GM19240 (cell line): Measurements from ENCODE around the gene L3MBTL3.

Experiments used
- DNase-seq: peaks from one replicate; pipeline ENCODE4 v3.0.0; 2011; ENCODE audit warnings: low spot score; ENCODE audit not compliant: insufficient read length

L3MBTL3 gene

GRCh38 chr6:130182466-130182865 lies 164.1 kb downstream of the L3MBTL3 start:
- DNase-seq = no peak

GRCh38 chr6:130183271-130184222 lies 165.2 kb downstream of the L3MBTL3 start:
- no peak for DNase-seq

- DNase-seq = no peak
Measured at GRCh38 chr6:130185658-130186057, 167.3 kb downstream of the L3MBTL3 start.

GRCh38 chr6:130187335-130188206 lies 169.2 kb downstream of the L3MBTL3 start:
- DNase-seq = no peak

DNA sequence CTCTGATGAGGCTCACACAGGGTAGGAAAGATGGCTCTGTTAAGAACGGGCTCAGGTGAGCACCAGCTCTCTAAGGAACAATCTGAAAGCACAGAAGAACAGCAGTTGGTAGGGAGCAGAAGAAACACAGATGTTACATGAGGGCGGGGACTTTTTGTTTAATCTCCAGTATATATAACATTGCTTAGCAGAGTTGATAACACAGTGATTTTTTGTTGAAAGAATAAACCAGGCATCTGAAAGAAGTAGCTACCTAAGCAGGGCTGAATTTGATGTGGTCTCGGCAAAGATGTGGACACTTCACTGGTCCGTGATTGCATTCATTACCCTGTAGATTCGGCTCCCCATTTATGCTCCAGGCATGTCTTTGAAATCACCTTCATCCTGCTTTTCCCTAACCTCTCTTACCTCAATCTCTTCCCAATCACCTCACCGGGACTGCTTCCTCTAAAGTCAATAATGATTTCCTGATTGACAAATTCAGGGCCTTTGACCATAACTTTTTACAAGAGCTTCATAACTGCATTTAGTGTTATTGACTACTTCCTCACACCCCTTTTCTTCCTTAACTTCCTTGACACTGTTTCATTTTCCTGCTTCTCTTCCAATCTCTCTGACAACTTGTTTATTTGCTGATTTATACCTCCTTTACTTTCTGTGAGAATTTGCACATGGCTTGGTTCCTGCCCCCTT lies 170.0 kb downstream of the L3MBTL3 start:
- no peak for DNase-seq

DNA sequence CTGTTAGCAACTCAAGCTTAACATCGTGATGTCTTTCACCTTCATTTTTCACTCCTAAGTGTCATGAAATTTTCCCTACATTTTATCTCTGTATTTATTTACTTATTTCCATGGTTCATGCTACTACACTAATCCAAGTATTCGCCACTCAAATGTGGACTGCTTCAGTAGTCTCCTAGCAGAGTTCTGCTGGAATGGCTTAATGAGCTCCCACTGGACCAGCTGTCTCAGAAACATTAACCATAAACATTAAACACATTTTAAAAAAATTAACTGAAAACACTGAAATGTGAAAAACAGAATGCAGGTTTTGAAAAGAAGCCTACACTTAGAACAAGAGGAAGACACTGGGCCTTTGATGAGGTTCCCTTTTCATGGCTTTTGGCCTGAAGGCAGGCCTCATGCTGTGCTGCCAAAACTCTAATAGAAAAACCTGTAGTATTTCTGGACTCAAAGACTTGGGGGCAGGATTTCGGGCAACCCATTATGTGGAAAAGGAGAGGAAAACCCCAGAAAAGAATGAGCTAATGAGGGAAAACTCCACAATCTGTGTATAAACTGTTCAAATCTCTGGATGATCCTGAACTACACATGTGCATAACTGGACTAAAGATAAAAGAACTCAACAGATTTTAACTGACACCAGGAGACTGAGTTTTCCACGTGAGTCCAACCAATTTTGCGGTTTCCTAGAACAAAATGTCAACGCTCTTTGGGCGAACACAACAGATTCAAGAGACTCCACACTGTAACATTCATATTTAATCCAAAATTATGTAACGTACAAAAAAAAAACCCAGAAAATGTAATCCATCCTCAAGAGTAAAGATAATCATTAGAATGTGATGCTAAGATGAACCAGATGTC lies 171.4 kb downstream of the L3MBTL3 start:
- no peak for DNase-seq
